OCI-LY1 (cell line): ENCODE measurements around the gene SEMA3F.

Experiments
- H2AFZ ChIP-seq: fragments of 200-600 bp; sonication (generic), shearing (Covaris generic); 2 replicates; pipeline ENCODE4 v1.6.0; 2014; ENCODE audit warnings: antibody characterized with exemption, mild to moderate bottlenecking, low read length
- H3F3A ChIP-seq: fragments of 200-600 bp; sonication (generic), shearing (Covaris generic); 2 replicates; pipeline ENCODE4 v1.6.0; 2014; ENCODE audit warnings: mild to moderate bottlenecking, antibody characterized with exemption, low read length, moderate library complexity; ENCODE audit not compliant: insufficient read depth
- H3K27ac ChIP-seq: fragments of 200-600 bp; sonication (generic); 2 replicates; pipeline ENCODE4 v1.5.1; 2014; ENCODE audit warnings: low read length, mixed run types, mild to moderate bottlenecking, low read depth; ENCODE audit not compliant: poor library complexity, severe bottlenecking
- H3K27me3 ChIP-seq: fragments of 200-600 bp; sonication (generic); 2 replicates; pipeline ENCODE4 v1.6.0; 2014; ENCODE audit warnings: antibody characterized with exemption, mild to moderate bottlenecking, low read length, moderate library complexity; ENCODE audit not compliant: insufficient read depth
- H3K36me3 ChIP-seq: fragments of 200-600 bp; sonication (generic); 2 replicates; pipeline ENCODE4 v1.6.1; 2014; ENCODE audit warnings: mild to moderate bottlenecking, antibody characterized with exemption, low read length, moderate library complexity, mixed read lengths; ENCODE audit not compliant: insufficient read depth
- H3K4me1 ChIP-seq: fragments of 200-600 bp; sonication (generic); 2 replicates; pipeline ENCODE4 v1.5.1; 2014; ENCODE audit warnings: mild to moderate bottlenecking, low read length, moderate library complexity; ENCODE audit not compliant: insufficient read depth, severe bottlenecking
- H3K4me2 ChIP-seq: fragments of 200-600 bp; sonication (generic), shearing (Covaris generic); 2 replicates; pipeline ENCODE4 v1.6.1; 2014; ENCODE audit warnings: low read length
- H3K4me3 ChIP-seq: fragments of 200-600 bp; sonication (generic); 2 replicates; pipeline ENCODE4 v1.5.1; 2014; ENCODE audit warnings: low read length, low read depth, mild to moderate bottlenecking, mixed read lengths; ENCODE audit not compliant: poor library complexity, severe bottlenecking
- H3K79me2 ChIP-seq: fragments of 200-600 bp; shearing (Covaris generic); 2 replicates; pipeline ENCODE4 v1.6.1; 2016; ENCODE audit warnings: mixed run types, low read length, mixed read lengths; ENCODE audit not compliant: insufficient read depth
- H3K9ac ChIP-seq: fragments of 200-600 bp; sonication (generic), shearing (Covaris generic); 2 replicates; pipeline ENCODE4 v1.6.1; 2014; ENCODE audit warnings: mild to moderate bottlenecking, low read length, mixed read lengths
- H3K9me2 ChIP-seq: fragments of 200-600 bp; sonication (generic), shearing (Covaris generic); 2 replicates; pipeline ENCODE4 v1.6.1; 2014; ENCODE audit warnings: low read depth, mild to moderate bottlenecking, low read length, mixed read lengths
- H3K9me3 ChIP-seq: fragments of 200-600 bp; shearing (Covaris generic); 2 replicates; pipeline ENCODE4 v1.6.1; 2014; ENCODE audit warnings: low read length, mixed read lengths
- H4K20me1 ChIP-seq: fragments of 200-600 bp; sonication (generic), shearing (Covaris generic); 2 replicates; pipeline ENCODE4 v1.6.0; 2016; ENCODE audit warnings: mild to moderate bottlenecking, low read length; ENCODE audit not compliant: insufficient read depth
- CTCF ChIP-seq: fragments of 200-600 bp; sonication (generic), shearing (Covaris generic); IDR thresholded peaks from 2 replicates; pipeline ENCODE4 v1.5.1; 2017; ENCODE audit warnings: mild to moderate bottlenecking, antibody characterized with exemption, low read length, moderate library complexity, mixed read lengths
- EZH2 ChIP-seq: fragments of 200-600 bp; sonication (generic), shearing (Covaris generic); IDR thresholded peaks from 2 replicates; pipeline ENCODE4 v1.8.0; 2017; ENCODE audit warnings: borderline replicate concordance, mixed run types, mild to moderate bottlenecking, antibody characterized with exemption, low read length, moderate library complexity, mixed read lengths

Gene SEMA3F

GRCh38 chr3:50203809-50204803 is 49.0 kb downstream of the SEMA3F start:
- no peaks in the 10 kb centered on the region for H4K20me1 ChIP-seq
- no peaks in the 10 kb centered on the region for H3F3A ChIP-seq
- H3K4me1 ChIP-seq: no peaks in the 10 kb centered on the region
- no peaks in the 10 kb centered on the region for H3K79me2 ChIP-seq
- peaks cover 16% of the 10 kb centered on the region for H3K27me3 ChIP-seq
- no peak overlapping the region for H3K4me3 ChIP-seq
- no peaks in the 10 kb centered on the region for H3K36me3 ChIP-seq
- H3K9me2 ChIP-seq: no peaks in the 10 kb centered on the region
- TF ChIP-seq CTCF (no peak), EZH2 (no peak)
- H2AFZ ChIP-seq: no peak overlapping the region
- no peak overlapping the region for H3K27ac ChIP-seq
- no peak overlapping the region for H3K9ac ChIP-seq
- no peak overlapping the region for H3K4me2 ChIP-seq
- no peaks in the 10 kb centered on the region for H3K9me3 ChIP-seq

- Histone ChIP-seq H3K4me3 (no peak within 1 kb of the TSS), H3K4me2 (peak within 1 kb of the TSS; percentile 4; the same call in 1 of the 2 replicates), H3K36me3 (no peaks in the 10 kb centered on the region), H3K9me2 (no peaks in the 10 kb centered on the region), H3K9me3 (no peaks in the 10 kb centered on the region), H3K79me2 (no peaks in the 10 kb centered on the region), H3K9ac (no peak within 1 kb of the TSS), H2AFZ (no peak within 1 kb of the TSS), H3K4me1 (no peaks in the 10 kb centered on the region), H4K20me1 (no peaks in the 10 kb centered on the region; the same call in 1 of the 2 replicates), H3K27ac (no peak within 1 kb of the TSS), H3F3A (no peaks in the 10 kb centered on the region), H3K27me3 (peaks cover 16% of the 10 kb centered on the region)
- TF ChIP-seq CTCF: no peak
- no peak for TF ChIP-seq EZH2
Measured at GRCh38 chr3:50204804-50205412, 49.8 kb downstream of the SEMA3F start, which contains the start of gene SLC38A3. Gene SLC38A3 (plus strand): TSS chr3:50205271. CDS start chr3:50214200, 8,929 bp downstream.

- Histone ChIP-seq H3K4me1 (no peaks in the 10 kb centered on the region), H2AFZ (no peak overlapping the region), H3K27me3 (peaks cover 16% of the 10 kb centered on the region), H3K9ac (no peak overlapping the region), H3K36me3 (no peaks in the 10 kb centered on the region), H3K9me2 (no peaks in the 10 kb centered on the region), H4K20me1 (no peaks in the 10 kb centered on the region; the same call in 1 of the 2 replicates), H3K4me2 (peak overlapping the region; percentile 4; the same call in 1 of the 2 replicates), H3F3A (no peaks in the 10 kb centered on the region), H3K79me2 (no peaks in the 10 kb centered on the region), H3K27ac (no peak overlapping the region), H3K4me3 (no peak overlapping the region), H3K9me3 (no peaks in the 10 kb centered on the region)
- TF ChIP-seq EZH2 (no peak), CTCF (no peak)
Measured at GRCh38 chr3:50205413-50206276, 50.5 kb downstream of the SEMA3F start.
